Muscle layer of duodenum (tissue), 2 donors: ENCODE measurements around the gene ITGA1.
A peak's percentile ranks its signal among the peaks of the same experiment; 100 is the strongest.

Source experiments
- H3K27ac ChIP-seq: one replicate; pipeline ENCODE4 v1.7.0; 2013; ENCODE audit warnings: mild to moderate bottlenecking, low read length
- H3K27me3 ChIP-seq: one replicate; pipeline ENCODE4 v1.7.0; 2013; ENCODE audit warnings: low read depth, mild to moderate bottlenecking, control low read depth, low read length
- H3K36me3 ChIP-seq, 2 donors: one replicate each; pipeline ENCODE4 v1.7.0; 2013; ENCODE audit warnings: low read length in 2 of 2, control low read depth in 1 of 2, mild to moderate bottlenecking in 1 of 2; ENCODE audit not compliant: insufficient read depth in 2 of 2, control insufficient read depth in 1 of 2
- H3K4me1 ChIP-seq, 2 donors: one replicate each; pipeline ENCODE4 v1.7.0; 2013; ENCODE audit warnings: low read length in 2 of 2, mild to moderate bottlenecking in 2 of 2, control low read depth in 1 of 2, moderate library complexity in 1 of 2; ENCODE audit not compliant: insufficient read depth in 2 of 2, control insufficient read depth in 1 of 2
- H3K4me3 ChIP-seq, 2 donors: one replicate each; pipeline ENCODE4 v1.7.0; 2013; ENCODE audit warnings: low read length in 2 of 2, low read depth in 1 of 2, mild to moderate bottlenecking in 1 of 2
- H3K9me3 ChIP-seq, 2 donors: one replicate each; pipeline ENCODE4 v1.7.0; 2013; ENCODE audit warnings: low read length in 2 of 2, control low read depth in 1 of 2, mild to moderate bottlenecking in 1 of 2; ENCODE audit not compliant: control insufficient read depth in 1 of 2
- donor health status: healthy.

The ITGA1 gene

DNA sequence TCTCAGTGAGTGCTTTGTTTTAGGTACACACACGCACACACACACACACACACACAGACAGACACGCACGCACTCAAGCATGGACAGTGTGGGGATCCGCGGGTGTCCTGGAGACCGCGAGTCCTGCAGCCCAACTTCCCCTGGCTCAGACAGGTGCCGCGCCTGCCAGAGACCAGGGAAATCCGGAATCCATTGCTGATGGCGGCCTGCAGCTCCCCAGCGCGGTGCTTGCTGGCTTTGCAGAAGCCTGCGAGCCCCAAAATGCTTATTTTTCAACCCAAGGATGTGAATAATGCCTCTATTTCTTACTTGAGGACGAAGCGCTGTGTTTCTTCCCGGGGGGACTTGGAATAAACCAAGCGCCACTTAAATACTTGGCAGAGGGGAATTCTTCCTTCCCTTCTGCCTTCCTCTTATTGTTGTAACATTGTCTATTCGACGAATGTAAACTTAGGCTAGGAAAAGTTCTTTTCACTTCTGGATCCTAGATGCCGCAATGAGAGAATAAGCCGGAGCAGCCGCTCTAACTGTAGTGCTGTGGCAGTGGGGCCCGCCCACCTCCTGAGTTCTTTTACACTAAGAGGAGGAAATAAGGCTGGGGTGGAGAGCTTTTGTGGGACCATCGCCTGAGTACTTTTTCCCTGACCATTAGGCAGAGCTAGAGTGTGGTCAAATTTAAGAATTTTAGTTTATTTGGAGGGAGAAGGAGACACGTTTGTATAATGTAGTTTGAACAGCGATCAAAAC lies 202.2 kb downstream of the ITGA1 start:
- no peaks in the 10 kb centered on the region for H3K27me3 ChIP-seq
- no peaks in the 10 kb centered on the region for H3K36me3 ChIP-seq
- H3K9me3 ChIP-seq: no peaks in the 10 kb centered on the region
- H3K27ac ChIP-seq: peak overlapping the region; percentile 65
- peaks cover 0 to 10% of the 10 kb centered on the region in 2 donors for H3K4me1 ChIP-seq
- peak overlapping the region; percentile 83 to 94 for H3K4me3 ChIP-seq

DNA sequence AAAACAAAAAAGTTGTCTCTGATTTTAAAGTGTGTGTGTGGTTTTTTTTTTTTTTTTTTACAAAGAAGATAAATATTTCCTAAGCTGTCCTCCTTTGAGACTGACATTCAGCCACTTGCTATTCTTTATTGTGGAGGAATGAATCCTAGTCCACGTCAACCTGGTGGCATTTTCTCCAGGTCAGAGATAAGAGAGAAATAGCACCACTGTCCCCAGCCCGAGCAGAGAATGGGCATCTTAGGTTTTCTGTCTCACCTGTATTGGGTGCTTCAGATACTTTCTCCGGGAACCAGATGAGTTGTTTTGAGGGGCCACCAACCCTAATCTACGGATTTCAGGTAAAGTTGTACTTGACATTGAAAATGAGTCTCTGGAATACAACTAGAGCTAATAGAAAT lies 202.8 kb downstream of the ITGA1 start:
- H3K27ac ChIP-seq: no peak overlapping the region
- H3K27me3 ChIP-seq: no peaks in the 10 kb centered on the region
- H3K4me3 ChIP-seq: peak overlapping the region; percentile 83 to 94
- H3K4me1 ChIP-seq: peaks cover 0 to 10% of the 10 kb centered on the region in 2 donors
- no peaks in the 10 kb centered on the region for H3K9me3 ChIP-seq
- H3K36me3 ChIP-seq: no peaks in the 10 kb centered on the region

DNA sequence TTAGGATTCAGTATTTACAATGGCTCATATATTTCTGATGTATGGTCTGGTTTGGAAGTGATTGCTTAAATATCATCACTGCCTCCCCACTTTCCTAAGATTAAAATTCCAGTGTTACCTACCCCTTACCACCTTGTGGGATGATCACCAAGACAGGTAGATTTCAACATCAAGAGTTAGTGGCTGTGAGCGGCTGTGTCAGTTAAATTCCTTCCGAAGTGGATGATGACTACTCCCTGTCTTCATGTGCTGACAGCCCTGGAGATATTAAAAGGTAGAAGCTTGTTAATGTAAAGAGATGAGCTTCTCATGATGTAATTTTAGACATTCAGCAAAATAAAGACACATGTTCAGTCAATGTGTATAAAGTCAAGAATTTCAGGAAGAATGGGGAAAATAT lies 205.7 kb downstream of the ITGA1 start:
- Histone ChIP-seq H3K4me3 (no peak overlapping the region), H3K27ac (no peak overlapping the region), H3K9me3 (no peaks in the 10 kb centered on the region), H3K36me3 (no peaks in the 10 kb centered on the region), H3K27me3 (no peaks in the 10 kb centered on the region), H3K4me1 (peaks cover 0 to 10% of the 10 kb centered on the region in 2 donors)

DNA sequence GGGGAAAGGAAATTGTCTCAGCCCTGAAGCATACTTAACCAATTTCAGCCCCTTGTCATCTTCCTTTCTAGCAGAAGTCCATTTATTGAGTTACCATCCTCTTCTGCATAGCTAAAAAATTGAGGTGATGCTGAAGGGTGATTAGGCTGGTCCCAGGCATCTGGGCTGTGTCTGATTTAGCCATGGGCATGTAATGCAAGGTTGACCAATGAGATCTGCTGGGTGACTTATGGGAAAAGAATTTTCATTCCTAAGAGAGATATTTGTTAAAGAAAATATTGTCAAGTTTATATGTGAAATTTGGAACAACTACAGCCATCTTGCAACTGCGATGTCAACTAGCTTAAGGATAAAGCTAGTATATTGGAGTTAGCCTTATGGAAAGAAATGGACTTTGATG lies 206.6 kb downstream of the ITGA1 start:
- no peaks in the 10 kb centered on the region for H3K36me3 ChIP-seq
- H3K4me3 ChIP-seq: no peak overlapping the region
- peaks cover 0 to 10% of the 10 kb centered on the region in 2 donors for H3K4me1 ChIP-seq
- H3K27ac ChIP-seq: no peak overlapping the region
- H3K27me3 ChIP-seq: no peaks in the 10 kb centered on the region
- no peaks in the 10 kb centered on the region for H3K9me3 ChIP-seq

DNA sequence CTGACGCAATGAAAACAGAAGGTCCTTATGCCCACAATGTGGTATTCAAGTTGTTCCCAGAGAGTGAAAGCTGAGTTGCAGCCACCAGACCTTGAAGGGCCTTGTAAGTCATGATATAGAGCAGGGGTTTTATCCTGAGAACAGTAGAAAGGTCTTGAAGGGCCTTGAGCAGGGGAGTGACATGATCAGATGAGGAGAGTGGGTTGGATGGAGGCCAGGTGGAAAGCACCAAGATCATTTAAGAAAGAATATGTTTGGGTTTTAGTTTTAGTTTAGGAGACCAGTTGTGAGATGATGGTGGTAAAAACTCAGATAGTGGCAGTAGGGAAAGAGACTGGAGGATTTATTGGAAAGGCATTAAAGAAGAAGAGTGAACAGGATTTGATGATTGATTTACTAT lies 207.4 kb downstream of the ITGA1 start:
- no peaks in the 10 kb centered on the region for H3K27me3 ChIP-seq
- H3K4me1 ChIP-seq: peaks cover 0 to 4% of the 10 kb centered on the region in 2 donors
- no peak overlapping the region for H3K27ac ChIP-seq
- no peaks in the 10 kb centered on the region for H3K9me3 ChIP-seq
- no peaks in the 10 kb centered on the region for H3K36me3 ChIP-seq
- no peak overlapping the region for H3K4me3 ChIP-seq

DNA sequence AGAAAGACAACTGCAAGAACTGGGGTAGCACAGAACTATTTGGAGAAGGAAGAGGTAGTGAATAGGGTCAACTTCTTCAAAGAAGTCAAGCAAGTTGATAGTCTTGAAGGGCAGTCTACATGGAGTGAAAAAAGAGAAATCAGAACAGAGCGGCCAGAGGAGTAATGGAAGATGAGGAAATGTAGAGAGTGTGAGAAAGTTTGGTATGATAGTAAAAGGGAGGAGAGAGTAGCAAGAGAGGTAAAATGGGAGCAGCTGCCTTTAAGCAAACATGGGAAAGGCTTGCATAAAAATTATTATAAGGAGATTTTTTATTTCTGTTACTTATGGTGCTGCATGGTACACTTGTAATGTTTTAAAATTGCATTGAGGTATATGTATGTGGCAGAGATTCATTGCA lies 208.2 kb downstream of the ITGA1 start:
- no peak overlapping the region for H3K4me3 ChIP-seq
- no peaks in the 10 kb centered on the region for H3K9me3 ChIP-seq
- H3K36me3 ChIP-seq: no peaks in the 10 kb centered on the region
- no peak overlapping the region for H3K27ac ChIP-seq
- H3K27me3 ChIP-seq: no peaks in the 10 kb centered on the region
- H3K4me1 ChIP-seq: no peaks in the 10 kb centered on the region

DNA sequence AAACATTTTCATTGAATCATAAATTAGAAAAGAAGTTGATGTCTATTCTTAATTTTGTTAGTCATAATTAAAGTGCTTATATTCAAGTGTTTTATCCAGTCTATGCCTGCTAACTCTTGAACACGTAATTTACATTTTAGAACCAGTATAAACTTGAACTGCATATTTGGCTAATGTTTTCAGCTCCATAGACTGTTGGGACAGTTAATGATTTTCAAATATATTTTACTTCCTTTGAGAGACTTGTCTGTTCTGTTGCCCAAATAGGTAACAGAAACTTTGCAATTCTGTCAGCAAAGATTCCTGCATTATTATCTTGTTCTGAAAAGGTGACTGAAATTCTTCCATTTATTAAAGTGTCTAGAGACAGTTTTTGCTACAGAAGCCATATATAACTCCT lies 209.3 kb downstream of the ITGA1 start:
- Histone ChIP-seq H3K36me3 (no peaks in the 10 kb centered on the region), H3K27ac (no peak overlapping the region), H3K9me3 (no peaks in the 10 kb centered on the region), H3K27me3 (no peaks in the 10 kb centered on the region), H3K4me1 (no peaks in the 10 kb centered on the region), H3K4me3 (no peak overlapping the region)

DNA sequence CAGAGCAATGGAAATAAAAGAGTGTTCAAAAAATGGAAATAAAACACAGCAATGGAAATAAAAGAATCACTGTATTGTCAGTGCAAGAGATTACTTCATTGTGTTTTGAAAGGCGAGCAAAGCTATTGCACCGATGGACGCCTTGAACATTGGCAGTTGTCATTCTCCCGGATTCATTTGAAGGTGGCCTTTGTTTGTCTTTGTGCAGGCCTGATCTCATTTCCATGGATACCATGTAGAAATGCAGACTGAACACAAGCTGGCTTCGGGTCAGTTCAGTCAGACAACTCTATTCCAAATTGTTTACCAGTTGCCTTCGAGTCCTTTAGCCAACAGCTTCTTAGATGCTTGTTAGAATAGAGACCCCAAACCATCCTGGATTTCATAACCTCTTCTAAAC lies 209.7 kb downstream of the ITGA1 start:
- H3K9me3 ChIP-seq: no peaks in the 10 kb centered on the region
- no peak overlapping the region for H3K27ac ChIP-seq
- no peak overlapping the region for H3K4me3 ChIP-seq
- no peaks in the 10 kb centered on the region for H3K27me3 ChIP-seq
- H3K36me3 ChIP-seq: no peaks in the 10 kb centered on the region
- H3K4me1 ChIP-seq: no peaks in the 10 kb centered on the region

DNA sequence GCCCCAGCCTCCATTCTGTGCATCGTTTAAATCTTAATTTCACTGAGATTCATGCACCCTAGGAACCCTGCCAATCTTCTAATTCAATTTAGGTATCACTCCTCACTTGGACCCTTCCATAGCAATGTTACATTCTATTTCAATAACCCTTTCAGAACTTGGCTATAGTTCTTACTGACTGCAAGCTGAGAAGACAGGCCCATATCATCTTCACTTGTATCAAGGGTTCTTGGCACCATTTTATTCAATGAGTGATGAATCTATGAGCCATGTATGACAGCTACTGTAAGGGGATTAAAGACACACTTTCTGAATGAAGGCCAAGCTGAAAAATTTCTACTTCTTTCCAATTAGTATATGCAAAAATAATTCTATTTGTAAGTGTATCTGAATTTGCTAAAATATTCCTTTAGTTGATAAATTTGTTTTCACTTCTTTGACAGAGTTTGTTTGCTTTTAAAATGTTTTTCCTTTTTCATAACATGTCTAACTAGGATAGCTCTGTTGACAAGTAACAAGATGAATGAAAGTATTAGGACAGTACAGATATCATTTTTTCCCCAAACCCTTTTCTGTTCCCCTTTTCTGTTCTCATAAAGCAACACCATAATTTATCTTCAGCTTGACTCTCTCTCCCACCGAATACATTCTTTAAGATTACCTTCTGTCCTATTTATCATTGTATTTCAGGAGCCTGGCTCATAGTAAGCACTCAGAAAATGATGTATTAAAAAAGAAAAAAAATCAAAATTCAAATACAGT lies 211.0 kb downstream of the ITGA1 start:
- Histone ChIP-seq H3K9me3 (no peaks in the 10 kb centered on the region), H3K27ac (no peak overlapping the region), H3K4me3 (no peak overlapping the region), H3K27me3 (no peaks in the 10 kb centered on the region), H3K36me3 (no peaks in the 10 kb centered on the region), H3K4me1 (no peaks in the 10 kb centered on the region)

DNA sequence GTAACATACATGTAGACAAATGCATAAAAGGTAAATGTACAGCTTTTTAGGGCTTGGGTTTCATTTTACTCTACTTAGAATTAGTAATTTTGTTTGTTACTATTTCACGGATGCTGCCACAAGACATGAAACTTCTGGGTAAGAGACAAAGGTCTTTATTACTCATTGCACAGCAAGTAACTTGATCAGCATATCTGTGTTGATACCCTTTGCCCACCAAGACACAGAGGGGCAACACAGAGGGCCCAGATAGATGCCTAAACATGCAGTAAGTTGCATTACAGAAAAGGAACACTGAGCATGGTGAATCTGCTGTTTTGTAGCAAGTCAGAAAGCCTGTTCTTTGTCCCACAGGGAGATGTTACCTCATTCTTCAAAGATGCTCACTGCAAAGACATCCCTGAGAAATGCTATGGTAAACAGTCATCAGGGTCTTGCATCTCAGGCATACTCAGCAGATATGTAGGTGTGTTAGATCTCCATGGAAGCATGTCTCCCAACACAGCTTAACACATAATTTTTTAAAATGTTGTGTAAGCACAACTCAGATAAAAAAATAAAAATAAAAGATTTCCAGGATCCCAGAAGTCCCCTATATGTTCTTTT lies 211.7 kb downstream of the ITGA1 start:
- H3K27ac ChIP-seq: no peak overlapping the region
- no peaks in the 10 kb centered on the region for H3K36me3 ChIP-seq
- H3K4me3 ChIP-seq: no peak overlapping the region
- H3K27me3 ChIP-seq: no peaks in the 10 kb centered on the region
- H3K9me3 ChIP-seq: no peaks in the 10 kb centered on the region
- no peaks in the 10 kb centered on the region for H3K4me1 ChIP-seq

DNA sequence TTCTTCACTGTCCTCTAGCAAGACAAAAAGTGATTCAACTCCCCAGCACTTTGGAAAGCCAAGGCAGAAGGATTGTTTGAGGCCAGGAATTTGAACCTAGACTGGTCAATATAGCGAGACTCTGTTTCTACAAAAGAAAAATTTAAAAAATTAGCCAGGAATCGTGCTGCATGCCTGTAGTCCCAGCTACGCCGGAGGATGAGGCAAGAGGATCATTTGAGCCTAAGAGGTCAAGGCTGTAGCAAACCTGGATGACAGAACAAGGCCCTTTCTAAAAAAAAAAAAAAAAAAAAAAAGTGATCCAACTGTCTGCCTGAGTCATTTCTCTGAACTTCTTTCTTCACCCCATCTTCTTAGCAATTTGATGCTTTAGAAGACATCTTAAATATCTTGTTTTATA lies 213.8 kb downstream of the ITGA1 start:
- Histone ChIP-seq H3K9me3 (no peaks in the 10 kb centered on the region), H3K4me3 (no peak overlapping the region), H3K36me3 (no peaks in the 10 kb centered on the region), H3K27ac (no peak overlapping the region), H3K27me3 (no peaks in the 10 kb centered on the region), H3K4me1 (no peaks in the 10 kb centered on the region)
